Esophagus squamous epithelium (tissue), 4 donors: ENCODE results near the gene TMEM255B.
"Not testable (repeated sequence)": the region's sequence is repeated elsewhere in the genome, so short reads cannot be mapped to it uniquely, and the experiment has no call there.

Experiments used
- CTCF ChIP-seq, 6 experiments: fragments of 450-650 bp in 4 of 6; fragments of 200-600 bp in 2 of 6; sonication (generic) in 2 of 6; IDR thresholded peaks; one replicate each; pipeline ENCODE4 v1.5.1; 2016 to 2019; ENCODE audit warnings: antibody characterized with exemption in 6 of 6, mild to moderate bottlenecking in 4 of 6, moderate library complexity in 4 of 6
- POLR2A ChIP-seq, 4 donors: fragments of 450-650 bp; IDR thresholded peaks; one replicate each; pipeline ENCODE4 v1.6.1; 2017; ENCODE audit warnings: antibody characterized with exemption in 4 of 4, mild to moderate bottlenecking in 4 of 4, moderate library complexity in 3 of 4

- TF ChIP-seq CTCF, POLR2A (IDR thresholded peaks at IDR 0.05): not testable (repeated sequence)
Measured at GRCh38 chr13:113830426-113830950, 71.5 kb downstream of the TMEM255B start.
